GM12891 (cell line): Measurements from ENCODE around the gene RPH3AL.

Experiments
- PAX5 ChIP-seq: IDR thresholded peaks from 2 replicates; pipeline ENCODE4 v1.6.1; 2011; ENCODE audit warnings: low read length, moderate library complexity, mild to moderate bottlenecking; ENCODE audit not compliant: insufficient read depth, severe bottlenecking
- POLR2A ChIP-seq: IDR thresholded peaks from 2 replicates; pipeline ENCODE4 v1.6.1; 2011; ENCODE audit warnings: low read depth, low read length, control low read depth
- POLR2AphosphoS5 ChIP-seq: IDR thresholded peaks from 2 replicates; pipeline ENCODE4 v1.6.1; 2011; ENCODE audit warnings: low read depth, low read length, control low read depth
- TAF1 ChIP-seq: IDR thresholded peaks from 2 replicates; pipeline ENCODE4 v1.6.1; 2011; ENCODE audit warnings: low read depth, low read length, control low read depth

DNA sequence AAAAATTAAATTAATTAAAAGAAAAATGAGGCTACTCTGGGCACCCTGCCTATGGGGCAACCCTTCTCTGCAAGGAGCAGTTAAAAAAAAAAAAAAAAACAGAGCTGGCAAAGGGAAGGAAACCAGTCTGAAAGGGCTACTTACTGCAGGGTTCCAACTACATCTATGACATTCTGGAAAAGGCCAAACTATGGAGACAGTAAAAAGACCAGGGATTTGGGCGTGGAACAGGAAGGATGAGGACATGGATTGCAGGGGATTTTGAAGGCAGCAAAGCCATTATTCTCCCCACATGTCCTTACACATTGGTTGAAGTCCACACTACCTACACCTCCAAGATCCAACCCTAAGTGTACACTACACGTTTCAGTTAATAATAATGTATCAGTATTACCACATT is 4.6 kb downstream of the RPH3AL start:
- no peak for TF ChIP-seq POLR2A
- TF ChIP-seq PAX5: no peak
- TF ChIP-seq POLR2AphosphoS5: no peak
- no peak for TF ChIP-seq TAF1
